ENCODE data around the gene FLYWCH1. TPM values are rescaled to one million over a fixed set of nuclear protein-coding genes. Genes with fewer than 3 reads are reported as not detected.

The FLYWCH1 gene
- total RNA-seq, 1 experiment from 2014 or later: 25.8 TPM

- DNase-seq (ENCODE audit: low read depth): no peak
These were observed 12.1 kb upstream of the FLYWCH1 start for GRCh38 chr16:2899564-2900072.

GRCh38 chr16:2900526-2901075 lies 11.1 kb upstream of the FLYWCH1 start:
- DNase-seq (ENCODE audit: low read depth): no peak

- no peak for DNase-seq (ENCODE audit: low read depth)
These were observed 9.2 kb upstream of the FLYWCH1 start for GRCh38 chr16:2902337-2903130.

GRCh38 chr16:2904100-2904921 lies 7.4 kb upstream of the FLYWCH1 start:
- peak; percentile 88 for DNase-seq (ENCODE audit: low read depth)

- no peak for DNase-seq (ENCODE audit: low read depth)
These were observed 6.8 kb upstream of the FLYWCH1 start for GRCh38 chr16:2904922-2905240.

GRCh38 chr16:2905241-2905987 lies 6.3 kb upstream of the FLYWCH1 start:
- DNase-seq (ENCODE audit: low read depth): peak; percentile 95

- no peak for DNase-seq (ENCODE audit: low read depth)
These were observed 5.7 kb upstream of the FLYWCH1 start for GRCh38 chr16:2905988-2906387.

- peak; percentile 51 for DNase-seq (ENCODE audit: low read depth)
These were observed 4.5 kb upstream of the FLYWCH1 start for GRCh38 chr16:2907084-2907753.

GRCh38 chr16:2910441-2910969 lies 1.2 kb upstream of the FLYWCH1 start:
- no peak for DNase-seq (ENCODE audit: low read depth)

GRCh38 chr16:2912330-2913199 lies 834 bp downstream of the FLYWCH1 start:
- peak; percentile 36 for DNase-seq (ENCODE audit: low read depth)

GRCh38 chr16:2913603-2914002 lies 1.9 kb downstream of the FLYWCH1 start:
- no peak for DNase-seq (ENCODE audit: low read depth)

GRCh38 chr16:2914233-2914632 lies 2.5 kb downstream of the FLYWCH1 start:
- no peak for DNase-seq (ENCODE audit: low read depth)

GRCh38 chr16:2915196-2915929 lies 3.6 kb downstream of the FLYWCH1 start:
- no peak for DNase-seq (ENCODE audit: low read depth)

GRCh38 chr16:2919511-2920255 lies 8.0 kb downstream of the FLYWCH1 start:
- DNase-seq (ENCODE audit: low read depth): peak; percentile 60

- DNase-seq (ENCODE audit: low read depth): no peak
These were observed 11.8 kb downstream of the FLYWCH1 start for GRCh38 chr16:2923481-2923880.

GRCh38 chr16:2924901-2925755 lies 13.4 kb downstream of the FLYWCH1 start:
- peak; percentile 28 for DNase-seq (ENCODE audit: low read depth)

Measured in HT1080 (cell line).